Measurements from ENCODE around the gene PARP1. TPM values are rescaled to one million over a fixed set of nuclear protein-coding genes. Genes with fewer than 3 reads are reported as not detected.

PARP1 gene
- total RNA-seq, 1 donor from 2014 or later: 75.8 TPM

- DNase-seq (ENCODE audit: low spot score): no peak
Observed at GRCh38 chr1:226378071-226378470, 29.8 kb downstream of the PARP1 start.

DNA sequence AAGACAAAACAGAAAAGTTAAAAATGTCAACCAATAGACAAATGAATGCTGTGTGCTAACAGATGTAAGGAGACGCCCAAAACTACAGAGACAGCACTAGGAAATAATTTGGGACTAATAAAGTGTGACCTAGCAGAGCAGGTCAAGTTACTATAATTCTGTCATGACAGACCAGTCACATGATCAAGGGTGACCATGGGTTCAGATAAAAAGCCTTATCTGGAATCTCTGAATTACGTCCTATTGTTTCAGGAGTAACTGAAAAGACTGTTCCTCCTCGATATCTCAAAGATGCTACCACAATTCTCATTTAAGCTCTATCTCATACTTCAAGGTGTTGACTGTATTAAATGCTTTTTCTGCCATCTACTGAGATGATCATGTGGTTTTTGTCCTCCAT is 31.6 kb downstream of the PARP1 start:
- DNase-seq (ENCODE audit: low spot score): no peak

GRCh38 chr1:226373376-226373775 is 34.5 kb downstream of the PARP1 start:
- no peak for DNase-seq (ENCODE audit: low spot score)

DNA sequence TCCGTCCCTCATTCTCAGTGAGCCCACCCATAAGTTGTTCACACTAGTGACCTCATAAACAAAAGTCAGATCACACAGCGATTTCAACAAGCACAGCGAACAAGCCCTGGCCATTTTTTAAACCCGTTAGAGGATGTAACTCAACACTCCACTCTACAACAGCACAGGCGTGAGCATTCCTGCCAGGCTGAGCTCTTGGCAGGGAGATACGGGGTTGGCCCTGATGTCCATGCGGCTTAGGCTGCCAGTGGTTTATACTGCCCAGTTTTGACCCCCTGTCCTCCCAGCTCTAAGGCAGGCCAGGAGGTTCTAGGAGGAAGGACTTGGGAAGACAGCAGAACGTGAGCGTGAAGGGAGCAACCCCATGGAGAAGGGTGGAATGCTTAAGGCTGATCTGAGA is 35.0 kb downstream of the PARP1 start:
- DNase-seq (ENCODE audit: low spot score): no peak

GRCh38 chr1:226371866-226372490 is 35.9 kb downstream of the PARP1 start:
- no peak for DNase-seq (ENCODE audit: low spot score)

DNA sequence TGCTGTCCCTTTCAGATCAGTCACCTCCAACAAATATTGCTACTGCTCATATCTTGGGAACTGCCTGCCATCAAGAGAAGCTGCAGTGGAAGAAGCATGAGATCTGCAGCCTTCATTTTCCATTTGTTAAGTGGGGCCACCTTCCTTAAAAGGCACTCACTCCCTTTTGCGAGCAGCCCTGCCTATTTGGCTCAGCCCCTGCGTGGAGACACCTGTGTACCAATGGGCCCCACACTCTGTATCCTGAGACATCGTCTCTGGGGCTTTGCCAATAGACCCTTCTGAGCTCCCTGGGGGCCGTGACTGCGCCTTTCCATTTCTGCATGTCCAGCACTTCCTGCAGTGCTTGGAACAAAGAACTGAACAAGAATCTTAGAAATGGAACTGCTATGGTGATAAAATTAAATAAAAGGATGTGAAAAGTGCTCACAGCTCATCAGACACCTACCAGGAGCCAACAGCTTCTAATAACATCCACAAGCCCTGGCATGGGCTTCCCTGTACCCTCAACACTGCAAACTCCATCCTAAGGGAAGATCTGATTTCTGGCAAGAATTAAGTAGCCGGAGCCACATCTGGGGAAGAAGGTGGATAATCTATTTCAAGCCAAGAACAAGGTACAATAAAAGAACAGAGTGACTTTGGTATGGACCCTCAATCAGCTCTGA is 36.7 kb downstream of the PARP1 start:
- DNase-seq (ENCODE audit: low spot score): no peak

DNA sequence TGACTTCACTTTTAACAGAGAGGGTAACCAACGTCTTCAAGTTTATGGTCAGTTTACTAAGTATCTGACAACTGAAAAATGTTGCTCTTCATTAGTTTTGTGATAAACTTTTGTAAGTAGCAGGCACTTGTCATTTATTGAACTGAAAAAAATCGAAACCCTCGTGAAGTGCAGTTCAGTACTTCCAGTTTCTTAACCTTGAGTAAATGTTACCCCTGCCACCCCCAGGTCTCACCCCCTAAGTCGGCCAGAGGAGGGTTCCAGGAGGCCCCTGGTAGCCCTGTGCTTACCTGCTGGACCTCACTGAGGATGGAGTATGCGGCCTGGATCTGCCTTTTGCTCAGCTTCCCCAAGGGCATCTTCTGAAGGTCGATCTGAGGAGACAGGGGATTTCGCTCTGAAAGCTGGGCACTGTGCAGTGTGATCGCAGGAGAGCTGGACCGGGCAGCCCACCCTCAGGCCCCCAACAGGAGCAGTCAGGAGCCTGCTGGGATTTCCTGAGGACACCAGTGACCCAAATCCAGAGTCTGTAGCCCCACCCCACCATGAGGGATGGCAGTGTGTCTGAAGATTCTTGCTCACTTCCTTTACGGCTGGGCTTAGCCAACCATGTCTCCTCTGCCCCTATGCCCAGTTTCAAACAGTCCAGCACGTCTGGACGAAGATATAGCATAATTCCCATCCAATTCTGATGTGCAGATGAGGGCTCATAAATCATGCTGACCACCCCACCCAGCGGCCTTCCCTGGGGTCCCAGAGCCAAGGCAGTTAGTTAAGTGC is 37.6 kb downstream of the PARP1 start:
- no peak for DNase-seq (ENCODE audit: low spot score)

DNA sequence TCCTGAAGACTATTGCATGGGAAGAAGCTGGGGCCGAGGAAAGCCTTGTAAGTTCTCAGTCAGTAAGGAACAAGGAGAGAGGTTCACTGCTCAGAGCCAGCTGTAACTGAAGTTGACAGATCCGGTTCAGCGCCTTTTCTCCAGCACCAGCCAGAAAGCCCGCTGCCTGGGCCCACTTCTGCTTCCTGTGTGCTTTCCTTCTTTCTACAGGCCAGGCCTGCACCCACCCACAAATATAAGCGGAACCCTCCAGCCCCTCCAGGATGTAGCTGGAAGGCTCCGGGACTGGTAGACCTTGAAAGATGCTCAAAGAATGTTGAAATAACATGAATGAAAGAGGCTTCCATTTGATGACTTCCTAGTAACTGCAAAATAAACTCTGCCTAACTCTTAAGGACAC is 38.8 kb downstream of the PARP1 start:
- no peak for DNase-seq (ENCODE audit: low spot score)

DNA sequence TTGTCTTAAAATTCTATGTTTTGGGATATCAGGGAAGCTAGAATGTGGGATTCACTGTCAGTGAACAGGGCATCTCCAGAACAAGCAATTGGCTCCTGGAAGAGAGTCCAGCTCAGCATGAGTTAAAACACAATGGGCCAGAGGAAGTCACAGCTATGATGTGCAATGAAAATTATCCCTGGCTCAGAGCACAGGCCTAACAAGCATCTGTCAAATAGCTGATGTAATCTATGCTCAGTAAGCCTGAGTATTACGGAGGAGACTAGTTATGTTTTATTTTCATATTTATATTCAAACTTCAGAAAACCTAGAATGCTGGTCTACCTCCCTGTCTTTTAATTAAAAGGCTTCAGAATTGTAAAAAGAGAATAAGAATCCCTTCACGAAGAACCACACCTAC is 41.6 kb downstream of the PARP1 start:
- no peak for DNase-seq (ENCODE audit: low spot score)

GRCh38 chr1:226365831-226366231 is 42.1 kb downstream of the PARP1 start:
- DNase-seq (ENCODE audit: low spot score): no peak

DNA sequence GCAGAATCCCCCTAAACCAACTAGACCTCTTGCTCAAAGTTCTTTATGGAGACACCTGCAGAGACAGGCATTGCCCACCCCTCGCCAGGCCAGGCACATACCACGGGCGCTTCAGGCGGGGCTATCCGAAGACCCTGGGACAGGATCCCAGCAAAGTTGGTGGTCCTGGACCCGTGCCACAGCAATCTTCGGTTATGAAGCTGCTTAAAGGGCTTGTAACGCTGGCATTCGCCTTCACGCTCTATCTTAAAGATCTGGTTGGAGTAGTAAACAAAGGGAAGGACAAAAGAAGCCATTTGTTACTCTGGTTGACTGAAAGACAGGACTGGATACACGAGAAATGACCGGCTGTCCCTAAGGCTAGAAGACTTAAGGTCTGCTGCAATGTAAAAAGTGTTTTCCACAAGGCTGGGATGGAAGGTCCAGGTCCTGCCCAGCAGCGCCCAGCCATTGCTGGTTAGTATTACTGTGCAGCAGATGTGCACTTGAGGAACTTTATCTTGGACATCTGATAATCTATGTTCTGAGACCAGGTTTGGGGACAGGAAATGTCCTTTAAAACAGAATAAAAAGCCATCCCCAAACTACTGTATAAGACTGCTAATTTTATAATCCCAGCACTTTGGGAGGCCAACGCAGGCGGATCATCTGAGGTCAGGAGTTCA is 42.9 kb downstream of the PARP1 start:
- DNase-seq (ENCODE audit: low spot score): no peak

DNA sequence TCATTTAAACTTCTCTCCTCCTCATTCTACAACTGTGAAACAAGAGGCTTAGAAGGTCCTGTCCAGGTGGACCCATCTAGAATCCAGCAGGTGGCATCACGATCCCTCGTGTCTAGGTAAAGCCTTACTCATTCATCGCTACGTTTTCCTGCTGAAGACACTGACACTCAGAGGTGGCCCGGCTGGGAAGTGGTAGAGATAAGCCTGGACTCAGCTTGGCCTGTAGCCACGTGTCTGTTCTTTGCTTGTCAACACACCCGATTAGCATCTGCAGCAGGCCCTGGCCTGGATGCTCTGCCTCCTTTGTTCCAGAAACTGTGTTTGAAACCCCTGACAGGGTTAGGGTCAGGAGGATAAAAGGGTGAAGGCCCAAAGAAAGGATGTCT is 43.4 kb downstream of the PARP1 start:
- DNase-seq (ENCODE audit: low spot score): no peak

- DNase-seq (ENCODE audit: low spot score): no peak
Observed at GRCh38 chr1:226363801-226364513, 43.9 kb downstream of the PARP1 start.

- no peak for DNase-seq (ENCODE audit: low spot score)
Observed at GRCh38 chr1:226362891-226363447, 44.9 kb downstream of the PARP1 start.

- DNase-seq (ENCODE audit: low spot score): no peak
Observed at GRCh38 chr1:226362361-226362760, 45.5 kb downstream of the PARP1 start.

DNA sequence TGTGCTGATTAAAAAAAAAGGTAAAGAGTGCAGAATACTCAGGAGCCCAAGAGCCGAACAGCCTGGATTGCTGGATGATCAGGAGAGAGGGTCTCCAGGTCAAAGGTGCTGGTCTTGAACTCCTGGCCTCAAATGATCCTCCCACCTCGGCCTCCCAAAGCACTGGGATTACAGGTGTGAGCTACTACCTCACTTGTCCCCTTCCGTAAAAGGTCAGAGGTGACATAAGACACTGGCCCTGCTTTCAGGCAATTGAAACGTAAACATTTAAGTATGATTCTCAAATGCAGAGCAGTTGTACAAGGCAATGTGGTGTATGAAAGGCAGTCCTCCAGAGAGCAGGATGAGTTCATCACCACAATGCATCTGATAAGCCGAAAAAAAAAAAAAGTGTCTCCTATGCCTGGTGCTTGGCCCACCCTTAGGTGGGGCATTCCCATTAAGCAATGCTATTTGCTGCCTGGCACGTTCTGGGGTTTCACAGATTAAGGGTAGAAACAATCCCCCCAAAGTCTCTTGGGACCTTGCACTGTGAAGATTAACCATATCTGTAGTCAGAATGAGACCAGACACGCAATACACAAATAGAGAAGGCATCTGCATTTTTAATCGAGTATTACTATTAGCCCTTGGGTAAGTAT is 47.7 kb downstream of the PARP1 start:
- DNase-seq (ENCODE audit: low spot score): no peak

DNA sequence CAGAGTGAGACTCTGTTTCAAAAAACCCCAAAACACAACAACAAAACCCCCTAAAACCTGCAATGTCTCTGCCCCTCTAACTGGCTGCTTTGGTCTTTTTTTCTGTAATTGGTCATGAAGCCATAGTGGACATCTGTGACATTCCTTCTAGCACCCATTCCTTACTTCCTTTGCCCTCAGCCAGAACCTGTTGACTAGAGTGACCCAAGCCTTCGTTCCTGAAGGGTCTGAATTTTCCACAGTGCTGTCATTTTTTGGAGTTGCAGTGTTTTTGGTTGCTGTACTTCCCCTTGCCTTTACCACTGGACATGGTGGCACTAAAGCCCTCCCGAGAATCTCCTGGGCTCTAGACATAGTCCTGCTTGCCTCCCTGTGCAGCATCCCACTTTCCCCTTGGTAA is 50.5 kb downstream of the PARP1 start:
- no peak for DNase-seq (ENCODE audit: low spot score)

GRCh38 chr1:226355669-226356551 is 52.0 kb downstream of the PARP1 start:
- DNase-seq (ENCODE audit: low spot score): no peak

- DNase-seq (ENCODE audit: low spot score): no peak
Observed at GRCh38 chr1:226355016-226355415, 52.9 kb downstream of the PARP1 start.
